ENCODE results near the gene LRIT3.
"Not testable (repeated sequence)": the region's sequence is repeated elsewhere in the genome, so short reads cannot be mapped to it uniquely, and the experiment has no call there.

Gene LRIT3

GRCh38 chr4:109850601-109851000 lies 2.7 kb downstream of the LRIT3 start:
- no peak for DNase-seq (ENCODE audit: low read depth in 2 of 2)

- DNase-seq (ENCODE audit: low read depth in 2 of 2), result not testable (repeated sequence)
Measured at GRCh38 chr4:109859426-109860300, 11.8 kb downstream of the LRIT3 start.

GRCh38 chr4:109861271-109861670 lies 13.4 kb downstream of the LRIT3 start:
- no peak for DNase-seq (ENCODE audit: low read depth in 2 of 2)

- no peak for DNase-seq (ENCODE audit: low read depth in 2 of 2)
Measured at GRCh38 chr4:109861916-109862511, 14.1 kb downstream of the LRIT3 start.

- DNase-seq (ENCODE audit: low read depth in 2 of 2), result no peak
Measured at GRCh38 chr4:109864134-109864533, 16.2 kb downstream of the LRIT3 start.

- no peak for DNase-seq (ENCODE audit: low read depth in 2 of 2)
Measured at GRCh38 chr4:109870061-109870460, 22.2 kb downstream of the LRIT3 start.

- no peak for DNase-seq (ENCODE audit: low read depth in 2 of 2)
Measured at GRCh38 chr4:109872065-109872464, 24.2 kb downstream of the LRIT3 start.

- DNase-seq (ENCODE audit: low read depth in 2 of 2), result no peak
Measured at GRCh38 chr4:109872950-109873656, 25.2 kb downstream of the LRIT3 start.

GRCh38 chr4:109873791-109874514 lies 26.0 kb downstream of the LRIT3 start:
- no peak for DNase-seq (ENCODE audit: low read depth in 2 of 2)

GRCh38 chr4:109875106-109875505 lies 27.2 kb downstream of the LRIT3 start:
- no peak for DNase-seq (ENCODE audit: low read depth in 2 of 2)

GRCh38 chr4:109875553-109875952 lies 27.6 kb downstream of the LRIT3 start:
- DNase-seq (ENCODE audit: low read depth in 2 of 2), result not testable (repeated sequence)

- DNase-seq (ENCODE audit: low read depth in 2 of 2), result no peak
Measured at GRCh38 chr4:109876634-109877265, 28.8 kb downstream of the LRIT3 start.

- no peak for DNase-seq (ENCODE audit: low read depth in 2 of 2)
Measured at GRCh38 chr4:109877400-109877799, 29.5 kb downstream of the LRIT3 start.

GRCh38 chr4:109878355-109878754 lies 30.4 kb downstream of the LRIT3 start:
- no peak for DNase-seq (ENCODE audit: low read depth in 2 of 2)

- no peak for DNase-seq (ENCODE audit: low read depth in 2 of 2)
Measured at GRCh38 chr4:109879081-109879480, 31.2 kb downstream of the LRIT3 start.

GRCh38 chr4:109879636-109880314 lies 31.9 kb downstream of the LRIT3 start:
- no peak for DNase-seq (ENCODE audit: low read depth in 2 of 2)

GRCh38 chr4:109886303-109886702 lies 38.4 kb downstream of the LRIT3 start:
- no peak for DNase-seq (ENCODE audit: low read depth in 2 of 2)

GRCh38 chr4:109887071-109887470 lies 39.2 kb downstream of the LRIT3 start:
- no peak for DNase-seq (ENCODE audit: low read depth in 2 of 2)

- no peak for DNase-seq (ENCODE audit: low read depth in 2 of 2)
Measured at GRCh38 chr4:109890076-109890475, 42.2 kb downstream of the LRIT3 start.

GRCh38 chr4:109902559-109903251 lies 54.8 kb downstream of the LRIT3 start:
- DNase-seq (ENCODE audit: low read depth in 2 of 2), result no peak
